Transverse colon (tissue), 3 donors: ENCODE results near the gene ORM1.

Experiments
- CTCF ChIP-seq, 5 experiments: fragments of 200-600 bp in 3 of 5; fragments of 450-650 bp in 2 of 5; sonication (generic) in 3 of 5; IDR thresholded peaks; 1 replicate in 2 of 5; 2 replicates in 3 of 5; pipeline ENCODE4 v1.5.1; 2016 to 2017; ENCODE audit warnings: antibody characterized with exemption in 5 of 5, inconsistent platforms in 3 of 5, mild to moderate bottlenecking in 2 of 5, moderate library complexity in 1 of 5
- POLR2A ChIP-seq: fragments of 450-650 bp; IDR thresholded peaks from one replicate; pipeline ENCODE4 v1.6.1; 2016; ENCODE audit warnings: antibody characterized with exemption, mild to moderate bottlenecking, moderate library complexity

DNA sequence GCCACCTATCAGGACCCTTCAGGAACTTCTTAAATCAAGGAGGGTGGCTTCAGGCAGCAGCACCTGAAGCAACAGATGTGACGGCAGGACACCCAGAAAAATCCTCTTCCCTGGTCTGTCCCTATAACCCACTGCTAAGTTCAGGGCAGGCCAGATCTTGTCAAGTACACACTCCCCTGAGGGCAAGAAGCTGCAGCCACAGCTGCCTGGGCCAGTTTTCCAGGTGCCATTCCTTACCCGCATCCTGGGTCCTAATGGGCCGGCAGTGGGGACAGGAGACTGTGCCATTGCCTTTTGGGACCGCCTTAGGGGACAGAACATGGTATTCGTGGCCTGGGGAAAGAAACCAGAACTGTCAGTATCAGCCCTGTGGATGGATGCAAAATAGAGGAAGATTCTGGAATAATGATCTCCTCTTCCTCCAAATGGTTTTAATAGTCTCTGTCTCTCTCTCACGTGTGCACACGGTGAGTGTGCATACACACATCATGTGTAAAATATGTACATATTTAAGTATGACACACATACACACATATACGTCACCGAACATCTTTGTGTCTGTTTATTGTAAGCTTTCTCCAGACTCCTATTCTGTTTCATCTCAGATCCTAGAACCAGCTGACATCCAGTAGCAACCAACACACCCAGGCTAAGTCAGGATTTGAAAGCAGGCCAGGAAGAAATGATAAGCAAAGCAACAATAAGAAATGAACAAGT, 20.7 kb downstream of the ORM1 start:
- TF ChIP-seq CTCF (IDR thresholded peaks at IDR 0.05): no peak
- no peak for TF ChIP-seq POLR2A
